ENCODE data around the gene MSANTD1.

DNA sequence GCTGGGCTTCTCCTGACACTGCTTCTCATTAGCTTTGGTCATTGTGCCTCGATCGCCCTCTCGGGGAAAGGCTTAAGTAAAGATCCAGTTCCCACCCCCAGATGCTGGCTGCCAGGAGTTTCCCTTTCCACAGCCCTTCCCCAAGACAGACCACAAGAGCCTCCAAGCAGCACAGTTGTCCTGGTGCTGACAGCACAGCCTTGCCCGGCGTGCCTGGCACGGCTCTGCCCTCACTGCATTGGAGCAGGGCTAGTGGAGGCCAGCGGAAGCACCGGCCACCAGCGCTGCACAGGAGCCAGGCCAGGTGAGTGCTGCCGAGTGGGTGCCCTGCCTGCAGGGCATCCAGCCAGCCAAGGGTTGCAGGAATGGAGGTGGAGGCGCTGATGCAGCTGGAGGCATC, 9.7 kb upstream of the MSANTD1 start:
- TF ChIP-seq TEAD4 (IDR thresholded peaks at IDR 0.05; ENCODE audit: low read depth, low read length) (no peak), EGR1 (IDR thresholded peaks at IDR 0.05; ENCODE audit: borderline replicate concordance, low read depth, low read length) (no peak), RAD21 (IDR thresholded peaks at IDR 0.05 in 1 of 2, conservative IDR thresholded peaks at IDR 0.05 in 1 of 2; ENCODE audit: low read depth in 2 of 2, low read length in 2 of 2) (no peak), POLR2AphosphoS5 (IDR thresholded peaks at IDR 0.05; ENCODE audit: low read depth, low read length) (no peak), EZH2 (IDR thresholded peaks at IDR 0.05; ENCODE audit: low read depth, low read length, severe bottlenecking) (no peak), TAF1 (IDR thresholded peaks at IDR 0.05; ENCODE audit: low read depth, low read length) (no peak), SP1 (IDR thresholded peaks at IDR 0.05; ENCODE audit: low read depth, low read length) (no peak)
- TF ChIP-seq, protein P1, sequence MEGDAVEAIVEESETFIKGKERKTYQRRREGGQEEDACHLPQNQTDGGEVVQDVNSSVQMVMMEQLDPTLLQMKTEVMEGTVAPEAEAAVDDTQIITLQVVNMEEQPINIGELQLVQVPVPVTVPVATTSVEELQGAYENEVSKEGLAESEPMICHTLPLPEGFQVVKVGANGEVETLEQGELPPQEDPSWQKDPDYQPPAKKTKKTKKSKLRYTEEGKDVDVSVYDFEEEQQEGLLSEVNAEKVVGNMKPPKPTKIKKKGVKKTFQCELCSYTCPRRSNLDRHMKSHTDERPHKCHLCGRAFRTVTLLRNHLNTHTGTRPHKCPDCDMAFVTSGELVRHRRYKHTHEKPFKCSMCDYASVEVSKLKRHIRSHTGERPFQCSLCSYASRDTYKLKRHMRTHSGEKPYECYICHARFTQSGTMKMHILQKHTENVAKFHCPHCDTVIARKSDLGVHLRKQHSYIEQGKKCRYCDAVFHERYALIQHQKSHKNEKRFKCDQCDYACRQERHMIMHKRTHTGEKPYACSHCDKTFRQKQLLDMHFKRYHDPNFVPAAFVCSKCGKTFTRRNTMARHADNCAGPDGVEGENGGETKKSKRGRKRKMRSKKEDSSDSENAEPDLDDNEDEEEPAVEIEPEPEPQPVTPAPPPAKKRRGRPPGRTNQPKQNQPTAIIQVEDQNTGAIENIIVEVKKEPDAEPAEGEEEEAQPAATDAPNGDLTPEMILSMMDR (IDR thresholded peaks at IDR 0.05; ENCODE audit: control extremely low read depth in 1 of 3, insufficient read depth in 1 of 3, low read depth in 1 of 3, low read length in 3 of 3), result no peak
- TF ChIP-seq, protein P2, sequence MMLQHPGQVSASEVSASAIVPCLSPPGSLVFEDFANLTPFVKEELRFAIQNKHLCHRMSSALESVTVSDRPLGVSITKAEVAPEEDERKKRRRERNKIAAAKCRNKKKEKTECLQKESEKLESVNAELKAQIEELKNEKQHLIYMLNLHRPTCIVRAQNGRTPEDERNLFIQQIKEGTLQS (IDR thresholded peaks at IDR 0.05; ENCODE audit: insufficient read depth, low read depth, low read length), result no peak

All from H1 (cell line).